Neural cell (in vitro differentiated cells): ENCODE data around the gene MYCT1.

Experiments used
- EP300 ChIP-seq: fragments of 450-650 bp; conservative IDR thresholded peaks from 2 replicates; pipeline ENCODE4 v1.6.1; 2014; ENCODE audit warnings: antibody characterized with exemption, mild to moderate bottlenecking, moderate library complexity; ENCODE audit not compliant: poor library complexity, severe bottlenecking
- EZH2 ChIP-seq: fragments of 200-600, 300-800 bp; shearing (Covaris generic), sonication (generic); IDR thresholded peaks from 2 replicates; pipeline ENCODE4 v1.6.1; 2014; ENCODE audit warnings: antibody characterized with exemption, low read length, borderline replicate concordance, mild to moderate bottlenecking; ENCODE audit not compliant: insufficient read depth, poor library complexity, severe bottlenecking
- POLR2AphosphoS5 ChIP-seq: IDR thresholded peaks from 2 replicates; pipeline ENCODE4 v1.6.1; 2012
- RAD21 ChIP-seq: fragments of 450-650 bp; conservative IDR thresholded peaks from 2 replicates; pipeline ENCODE4 v1.6.1; 2014; ENCODE audit warnings: antibody characterized with exemption, mild to moderate bottlenecking, moderate library complexity
- TAF1 ChIP-seq: IDR thresholded peaks from 2 replicates; pipeline ENCODE4 v1.6.1; 2012; ENCODE audit warnings: low read depth
- TF ChIP-seq, protein P1 (sequence below): fragments of 450-650 bp; IDR thresholded peaks from 2 replicates; pipeline ENCODE4 v1.5.1; 2014; ENCODE audit warnings: antibody characterized with exemption, mild to moderate bottlenecking, moderate library complexity; ENCODE audit not compliant: poor library complexity, severe bottlenecking

DNA sequence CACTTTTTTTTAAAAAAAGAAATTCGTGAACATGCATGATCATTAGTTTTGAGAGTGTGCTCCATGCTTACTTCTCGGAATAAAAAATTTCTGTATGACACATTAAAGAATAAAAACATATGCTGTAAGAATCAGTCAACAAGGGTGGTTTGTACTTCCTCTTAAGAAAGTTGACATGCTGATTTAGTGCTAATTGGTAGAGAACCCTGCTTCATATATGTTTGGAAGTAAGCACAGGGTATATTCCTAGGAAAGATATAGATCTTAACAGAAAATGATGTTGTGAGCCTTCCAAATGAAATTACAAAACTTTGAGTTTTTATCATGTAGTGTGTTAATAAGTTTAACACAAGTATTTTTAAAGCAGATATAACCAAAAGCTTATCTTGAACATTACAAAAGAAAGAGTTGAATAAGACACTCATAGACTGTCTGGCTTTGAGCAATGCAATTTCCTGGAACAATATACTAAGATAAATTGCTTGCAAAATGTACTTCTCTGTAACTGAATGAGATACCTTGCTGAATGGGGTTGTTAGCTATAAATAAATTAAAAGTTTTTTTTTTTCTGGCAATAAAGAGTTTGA lies 39.1 kb downstream of the MYCT1 start:
- TF ChIP-seq, protein P1, sequence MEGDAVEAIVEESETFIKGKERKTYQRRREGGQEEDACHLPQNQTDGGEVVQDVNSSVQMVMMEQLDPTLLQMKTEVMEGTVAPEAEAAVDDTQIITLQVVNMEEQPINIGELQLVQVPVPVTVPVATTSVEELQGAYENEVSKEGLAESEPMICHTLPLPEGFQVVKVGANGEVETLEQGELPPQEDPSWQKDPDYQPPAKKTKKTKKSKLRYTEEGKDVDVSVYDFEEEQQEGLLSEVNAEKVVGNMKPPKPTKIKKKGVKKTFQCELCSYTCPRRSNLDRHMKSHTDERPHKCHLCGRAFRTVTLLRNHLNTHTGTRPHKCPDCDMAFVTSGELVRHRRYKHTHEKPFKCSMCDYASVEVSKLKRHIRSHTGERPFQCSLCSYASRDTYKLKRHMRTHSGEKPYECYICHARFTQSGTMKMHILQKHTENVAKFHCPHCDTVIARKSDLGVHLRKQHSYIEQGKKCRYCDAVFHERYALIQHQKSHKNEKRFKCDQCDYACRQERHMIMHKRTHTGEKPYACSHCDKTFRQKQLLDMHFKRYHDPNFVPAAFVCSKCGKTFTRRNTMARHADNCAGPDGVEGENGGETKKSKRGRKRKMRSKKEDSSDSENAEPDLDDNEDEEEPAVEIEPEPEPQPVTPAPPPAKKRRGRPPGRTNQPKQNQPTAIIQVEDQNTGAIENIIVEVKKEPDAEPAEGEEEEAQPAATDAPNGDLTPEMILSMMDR = no peak
- TF ChIP-seq POLR2AphosphoS5 (no peak), EP300 (no peak), TAF1 (no peak), EZH2 (no peak), RAD21 (no peak)
